GM10847 (cell line): Measurements from ENCODE around the gene TCHH.

Experiments used
- POLR2A ChIP-seq: IDR thresholded peaks from 2 replicates; pipeline ENCODE4 v1.6.1; 2011; ENCODE audit not compliant: insufficient read length; ENCODE audit errors: extremely low read depth

Gene TCHH

DNA sequence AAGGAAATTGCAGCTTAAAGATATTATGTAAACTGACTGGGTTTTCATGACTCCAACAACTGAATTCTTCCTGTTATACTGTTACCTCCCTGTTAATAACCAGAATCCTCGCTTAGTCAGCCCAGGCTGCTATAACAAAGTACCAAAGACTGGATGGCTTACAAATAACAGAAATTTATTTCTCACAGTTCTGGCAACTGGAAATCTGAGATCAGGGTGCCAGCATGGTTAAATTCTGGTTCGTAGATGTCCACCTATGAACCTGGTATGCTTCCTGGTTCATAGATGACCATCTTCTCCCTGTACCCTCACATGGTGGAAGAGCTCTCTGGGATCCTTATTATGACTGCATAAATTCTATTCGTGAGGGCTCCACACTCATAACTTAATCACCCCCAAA lies 18.3 kb downstream of the TCHH start:
- no peak for TF ChIP-seq POLR2A

DNA sequence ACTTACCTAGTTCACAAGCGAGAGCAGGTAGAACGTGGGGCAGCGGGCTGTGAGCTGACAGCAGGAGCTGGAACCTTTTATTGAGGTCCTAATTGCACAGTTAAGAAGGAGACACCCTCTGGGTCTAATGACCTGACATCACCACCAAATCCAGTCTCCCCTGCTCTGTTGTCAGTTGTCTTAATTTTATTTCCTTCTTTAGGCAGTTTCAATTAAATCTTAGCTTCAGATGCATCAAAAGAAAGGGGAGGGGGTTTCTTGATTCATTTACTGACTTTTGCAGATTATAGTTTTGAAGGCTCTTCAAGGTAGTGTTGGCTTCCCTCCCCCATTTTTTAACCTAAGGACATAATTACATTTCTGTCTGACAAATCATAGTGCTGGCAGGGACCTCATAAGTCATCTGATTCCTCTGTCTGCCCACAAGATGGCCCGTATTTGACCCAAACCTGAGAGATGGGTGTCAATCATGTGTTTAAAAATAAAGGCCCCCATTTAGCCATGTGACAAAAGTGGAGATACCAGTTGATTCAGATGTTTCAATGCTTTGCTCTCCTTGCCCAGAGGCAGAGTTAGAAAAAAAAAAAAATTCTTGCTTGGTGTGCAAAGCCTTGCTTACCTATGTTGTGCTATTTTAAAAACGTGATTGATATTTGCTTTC lies 26.1 kb downstream of the TCHH start, which contains the start of gene TCHHL1:
Gene TCHHL1 (minus strand): TSS at position 51 of the 661 bp plus-strand sequence. CDS start 921 bp downstream, outside the sequence.
- no peak for TF ChIP-seq POLR2A

DNA sequence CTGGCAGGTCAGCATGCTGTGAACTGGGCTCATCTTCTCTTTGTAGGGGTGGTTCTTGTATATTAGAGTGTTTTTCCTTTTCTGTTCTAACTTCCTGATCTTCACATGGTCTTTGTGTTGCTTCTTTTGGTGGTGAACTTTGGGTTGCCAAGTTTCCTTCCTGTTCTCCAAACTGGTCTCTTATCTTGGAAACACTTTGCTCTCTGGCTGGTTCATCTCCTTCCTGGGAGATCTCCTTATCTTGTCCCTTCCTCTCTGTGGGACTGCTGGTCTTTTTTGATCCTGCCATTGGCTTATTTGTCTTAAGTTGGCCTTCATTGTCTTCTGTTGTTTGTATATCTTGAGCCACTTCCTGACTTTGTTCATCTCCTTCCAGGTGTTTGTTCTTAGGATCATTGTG lies 28.5 kb downstream of the TCHH start:
- no peak for TF ChIP-seq POLR2A

DNA sequence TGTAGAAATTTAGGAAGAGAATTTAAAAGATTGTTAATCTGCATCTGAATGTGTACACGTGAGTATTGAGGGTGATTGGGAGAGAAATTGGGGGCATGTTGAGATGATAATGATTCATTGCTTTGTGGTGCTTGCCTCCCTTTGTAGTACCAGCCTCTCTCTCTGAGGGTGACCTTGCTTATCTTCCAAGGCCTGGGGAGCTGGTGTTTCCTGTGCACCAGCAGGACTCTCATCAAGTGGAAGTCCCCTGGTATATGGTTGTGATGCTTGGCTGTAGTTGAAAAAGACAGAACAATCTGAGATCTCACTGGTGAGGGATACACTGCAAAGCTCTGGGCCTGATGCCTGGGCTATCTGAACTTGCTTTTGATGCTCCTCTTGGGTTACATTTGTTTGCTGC lies 30.4 kb downstream of the TCHH start:
- TF ChIP-seq POLR2A, result no peak

DNA sequence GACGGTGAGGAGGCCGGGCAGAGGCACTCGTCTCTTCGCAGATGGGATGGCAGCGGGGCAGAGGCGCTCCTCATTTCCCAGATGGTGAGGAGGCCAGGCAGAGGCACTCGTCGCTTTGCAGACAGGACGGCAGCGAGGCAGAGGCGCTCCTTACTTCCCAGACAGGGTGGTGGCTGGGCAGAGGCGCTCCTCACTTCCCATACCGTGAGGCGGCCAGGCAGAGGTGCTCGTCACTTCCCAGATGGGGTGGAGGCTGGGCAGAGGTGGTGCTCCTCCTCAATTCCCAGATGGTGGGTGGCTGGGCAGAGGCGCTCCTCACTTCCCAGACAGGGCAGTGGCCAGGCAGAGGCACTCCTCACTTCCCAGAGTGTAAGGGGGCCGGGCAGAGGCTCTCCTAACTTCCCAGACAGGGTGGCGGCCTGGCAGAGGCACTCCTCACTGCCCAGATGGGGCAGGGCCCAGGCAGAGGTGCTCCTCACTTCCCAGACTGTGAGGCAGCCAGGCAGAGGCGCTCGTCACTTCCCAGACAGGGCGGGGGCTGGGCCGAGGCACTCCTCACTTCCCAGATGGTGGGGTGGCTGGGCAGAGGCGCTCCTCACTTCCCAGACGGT lies 36.3 kb downstream of the TCHH start:
- TF ChIP-seq POLR2A, result no peak

DNA sequence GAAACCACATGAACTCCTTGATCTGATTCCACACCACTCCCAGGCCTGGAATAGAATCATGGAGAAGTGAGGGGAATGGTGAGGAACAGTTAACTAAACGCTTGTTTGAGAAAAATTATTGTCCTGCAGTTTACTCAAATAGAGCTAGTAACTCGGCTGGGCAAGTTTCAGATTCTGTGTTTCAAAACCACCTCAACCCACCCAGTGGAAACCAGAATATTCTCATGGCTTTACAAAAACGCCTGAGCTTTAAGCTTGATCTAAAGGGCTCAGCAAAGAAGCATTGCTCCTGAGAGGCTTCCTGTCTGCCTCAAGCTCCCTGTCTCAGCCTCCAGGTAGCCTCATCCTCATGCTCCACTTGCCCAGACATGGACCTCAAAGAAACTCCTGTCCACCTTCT lies 42.9 kb downstream of the TCHH start:
- no peak for TF ChIP-seq POLR2A

DNA sequence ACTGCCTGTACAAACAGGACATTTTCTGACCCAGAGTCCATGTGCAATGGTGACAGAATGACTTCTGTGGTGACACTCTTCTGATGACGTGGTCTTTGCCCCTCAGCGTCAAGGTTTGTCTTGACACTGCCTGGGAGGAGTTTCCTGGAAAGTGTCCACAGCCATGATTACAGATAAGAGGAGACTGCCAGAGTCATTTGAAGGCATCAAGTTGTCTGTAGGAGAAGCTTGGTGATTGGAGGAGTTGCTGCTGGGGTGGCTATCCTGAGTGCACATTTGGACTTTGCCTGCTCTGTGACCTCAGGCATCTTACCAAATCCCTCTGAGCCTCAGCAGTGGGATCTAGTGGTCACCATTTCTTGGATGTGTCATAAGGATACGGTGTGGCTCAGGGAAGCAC lies 44.1 kb downstream of the TCHH start:
- TF ChIP-seq POLR2A, result no peak

DNA sequence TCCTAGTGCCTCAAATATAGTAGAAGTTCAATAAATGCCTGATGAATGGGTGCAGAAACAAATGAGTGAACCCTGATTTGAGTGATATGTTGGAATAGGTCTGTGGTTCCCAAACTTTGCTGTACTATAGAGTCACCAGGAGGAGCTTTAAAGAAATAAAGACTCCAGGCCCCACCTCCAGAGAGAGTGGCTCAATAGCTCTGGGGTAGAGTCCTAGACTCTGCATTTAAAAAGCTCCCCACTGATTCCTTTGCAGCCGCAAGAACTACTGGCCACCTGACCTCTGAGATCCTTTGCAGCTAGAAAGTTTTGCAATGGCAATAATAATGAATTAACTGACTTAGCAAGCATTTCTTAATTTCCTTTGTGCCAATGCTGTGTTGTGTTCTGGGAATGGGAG lies 47.3 kb downstream of the TCHH start:
- no peak for TF ChIP-seq POLR2A

DNA sequence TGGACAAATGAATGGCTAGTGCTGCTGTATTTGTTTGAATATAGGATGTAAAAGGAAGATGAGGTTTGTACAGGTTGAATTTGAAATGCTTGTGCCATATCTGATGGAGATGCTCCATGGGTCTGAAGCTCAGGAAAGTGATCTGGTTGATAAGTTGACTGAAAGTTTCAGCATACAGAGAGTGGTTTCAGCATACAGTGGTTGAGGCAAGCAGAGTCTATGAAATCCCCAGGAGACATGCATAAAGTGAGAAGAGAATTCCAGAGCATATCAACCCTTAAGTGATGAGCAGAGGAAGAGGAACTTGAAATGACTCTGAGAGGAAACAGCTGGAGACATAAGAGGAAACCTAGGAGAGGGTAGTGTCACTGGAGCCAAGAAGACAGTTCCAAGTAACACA lies 48.1 kb downstream of the TCHH start:
- no peak for TF ChIP-seq POLR2A

DNA sequence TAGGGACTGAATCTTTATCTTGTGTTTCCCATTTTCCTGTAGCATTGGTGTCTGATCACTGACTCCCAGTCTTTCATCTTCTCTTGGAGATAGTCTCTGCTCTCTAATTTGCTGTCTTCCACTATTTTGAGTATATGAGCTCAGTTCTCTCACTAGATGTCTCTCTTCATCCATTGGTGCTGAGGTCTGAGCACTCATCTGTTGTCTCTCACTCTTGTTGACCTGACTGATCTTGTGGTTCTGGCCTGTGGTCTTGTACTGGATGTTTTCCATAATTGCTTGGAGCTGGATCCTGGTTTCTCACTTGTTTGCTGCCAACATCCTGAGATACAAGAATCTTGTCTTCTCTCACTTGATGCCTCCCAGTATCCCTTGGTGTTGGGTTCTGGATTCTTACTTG lies 53.3 kb downstream of the TCHH start:
- TF ChIP-seq POLR2A, result no peak
